ENCODE data around the gene PIAS1.

- TF ChIP-seq, protein P1, sequence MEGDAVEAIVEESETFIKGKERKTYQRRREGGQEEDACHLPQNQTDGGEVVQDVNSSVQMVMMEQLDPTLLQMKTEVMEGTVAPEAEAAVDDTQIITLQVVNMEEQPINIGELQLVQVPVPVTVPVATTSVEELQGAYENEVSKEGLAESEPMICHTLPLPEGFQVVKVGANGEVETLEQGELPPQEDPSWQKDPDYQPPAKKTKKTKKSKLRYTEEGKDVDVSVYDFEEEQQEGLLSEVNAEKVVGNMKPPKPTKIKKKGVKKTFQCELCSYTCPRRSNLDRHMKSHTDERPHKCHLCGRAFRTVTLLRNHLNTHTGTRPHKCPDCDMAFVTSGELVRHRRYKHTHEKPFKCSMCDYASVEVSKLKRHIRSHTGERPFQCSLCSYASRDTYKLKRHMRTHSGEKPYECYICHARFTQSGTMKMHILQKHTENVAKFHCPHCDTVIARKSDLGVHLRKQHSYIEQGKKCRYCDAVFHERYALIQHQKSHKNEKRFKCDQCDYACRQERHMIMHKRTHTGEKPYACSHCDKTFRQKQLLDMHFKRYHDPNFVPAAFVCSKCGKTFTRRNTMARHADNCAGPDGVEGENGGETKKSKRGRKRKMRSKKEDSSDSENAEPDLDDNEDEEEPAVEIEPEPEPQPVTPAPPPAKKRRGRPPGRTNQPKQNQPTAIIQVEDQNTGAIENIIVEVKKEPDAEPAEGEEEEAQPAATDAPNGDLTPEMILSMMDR (IDR thresholded peaks at IDR 0.05; ENCODE audit: low read length) = no peak; the same call in 1 of the 2 replicates
- TF ChIP-seq EZH2 (optimal IDR thresholded peaks at IDR 0.05; ENCODE audit: low read depth, low read length) = no peak
These were observed 141.4 kb downstream of the PIAS1 start for GRCh38 chr15:68195336-68196112.
